HG02623 (cell line): ENCODE results near the gene DDX52.

Experiments used
- ATAC-seq: cut with Tn5 transposase; IDR thresholded peaks from one replicate; pipeline ENCODE4 v1.9.1; 2021; ENCODE audit warnings: moderate library complexity; ENCODE audit not compliant: unreplicated experiment

Gene DDX52

DNA sequence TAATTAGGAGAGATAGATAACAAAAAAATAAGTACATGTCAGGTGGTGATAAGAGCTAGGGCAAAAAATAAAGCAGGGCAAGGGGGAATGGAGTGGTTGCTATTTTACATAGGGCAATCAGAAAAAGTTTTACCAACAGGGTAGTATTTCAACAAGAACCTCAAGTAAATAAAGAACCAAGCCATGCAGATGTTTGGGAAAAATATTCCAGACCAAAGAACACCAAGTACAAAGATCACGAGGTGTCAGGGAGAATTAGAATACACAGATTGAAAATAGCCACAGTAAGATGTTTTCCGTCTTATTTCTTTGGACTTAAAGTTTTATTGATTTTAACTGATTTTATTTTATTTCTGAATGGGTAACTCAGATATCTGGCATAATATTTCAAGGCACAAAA lies 45.1 kb downstream of the DDX52 start:
- ATAC-seq = no peak

DNA sequence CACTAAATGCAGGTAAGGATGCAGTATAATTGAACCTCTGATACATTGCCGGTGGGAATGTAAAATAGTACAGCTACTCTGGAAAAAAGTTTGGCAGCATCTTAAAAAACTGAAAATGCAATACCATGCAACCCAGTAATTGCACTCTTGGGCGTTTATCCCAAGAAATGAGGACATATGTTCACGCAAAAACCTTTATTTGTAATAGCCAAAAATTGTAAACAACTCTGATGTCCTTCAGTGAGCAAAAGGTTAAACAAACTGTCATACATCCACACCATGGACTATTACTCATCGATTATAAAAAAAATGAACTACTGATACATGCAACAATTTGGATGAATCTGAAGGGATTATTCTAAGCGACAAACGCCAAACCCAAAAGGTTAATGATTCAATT lies 51.0 kb downstream of the DDX52 start:
- no peak for ATAC-seq

DNA sequence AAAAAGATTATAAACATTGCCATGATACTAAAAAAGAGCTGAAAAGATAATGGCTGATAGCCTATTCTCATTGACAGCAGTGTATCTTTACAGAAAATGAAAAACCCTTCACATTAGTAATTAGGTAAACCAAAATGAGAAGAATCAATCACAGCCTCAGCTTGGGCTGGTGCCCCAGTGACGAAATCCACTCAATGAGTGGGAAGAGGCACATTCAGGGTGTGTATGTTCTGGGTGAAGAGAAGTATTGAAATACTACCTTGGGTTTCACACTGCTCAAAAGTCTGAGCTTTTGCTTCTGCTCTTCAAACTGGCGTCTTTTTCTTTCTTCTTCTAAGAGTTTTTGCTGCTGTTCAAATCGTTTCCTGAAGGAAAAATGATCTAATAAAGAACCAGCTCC lies 58.2 kb downstream of the DDX52 start:
- no peak for ATAC-seq

DNA sequence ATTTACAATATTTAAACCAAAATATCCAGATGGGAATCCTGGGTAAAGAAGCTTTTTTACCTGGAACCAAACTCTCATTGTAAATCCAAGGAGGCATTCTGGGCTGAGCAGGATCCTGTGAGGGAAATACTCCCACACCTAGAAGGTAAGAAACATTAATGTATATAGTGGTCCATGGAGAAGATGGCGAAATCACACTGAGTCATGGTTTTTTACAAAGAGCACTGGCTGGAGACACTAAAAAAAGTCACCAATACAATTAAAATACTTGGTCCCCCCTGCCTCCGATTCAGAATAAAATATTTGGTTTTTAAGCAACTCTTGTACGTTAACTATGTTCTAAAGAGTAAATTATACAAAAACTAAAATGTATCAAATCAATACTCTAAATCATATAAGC lies 67.0 kb downstream of the DDX52 start:
- no peak for ATAC-seq

DNA sequence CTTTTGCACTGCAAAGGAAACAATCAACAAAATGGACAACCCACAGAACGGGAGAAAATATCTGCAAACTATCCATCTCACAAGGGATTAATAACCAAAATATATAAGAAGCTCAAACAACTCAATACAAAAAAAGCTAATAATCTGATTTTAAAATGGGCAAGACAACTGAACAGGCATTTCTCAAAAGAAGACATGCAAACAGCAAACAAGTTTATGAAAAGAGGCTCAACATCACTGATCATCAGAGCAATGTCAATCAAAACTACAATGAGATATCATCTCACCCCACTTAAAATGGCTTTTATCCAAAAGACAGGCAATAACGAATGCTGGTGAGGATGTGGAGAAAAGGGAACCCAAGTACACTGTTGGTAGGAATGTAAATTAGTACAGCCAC lies 68.8 kb downstream of the DDX52 start:
- no peak for ATAC-seq

DNA sequence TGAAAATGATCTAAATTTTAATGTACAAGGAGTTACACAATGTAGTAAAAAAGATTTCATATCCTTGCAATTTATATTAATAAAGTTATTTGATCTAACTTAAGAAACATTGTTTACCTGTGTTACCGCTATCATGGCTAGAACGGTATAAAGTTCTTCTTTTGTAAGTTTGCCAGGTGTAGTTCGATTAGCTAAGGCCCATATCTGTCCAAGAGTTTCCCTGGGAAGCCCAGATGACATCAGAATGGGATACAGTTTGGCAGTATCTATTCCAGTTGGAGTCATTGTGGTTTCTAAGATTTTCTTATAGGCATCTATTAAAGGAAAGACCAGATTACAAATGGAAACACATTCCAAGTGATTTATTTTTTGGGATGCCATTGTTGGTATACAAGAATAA lies 71.6 kb downstream of the DDX52 start:
- no peak for ATAC-seq

DNA sequence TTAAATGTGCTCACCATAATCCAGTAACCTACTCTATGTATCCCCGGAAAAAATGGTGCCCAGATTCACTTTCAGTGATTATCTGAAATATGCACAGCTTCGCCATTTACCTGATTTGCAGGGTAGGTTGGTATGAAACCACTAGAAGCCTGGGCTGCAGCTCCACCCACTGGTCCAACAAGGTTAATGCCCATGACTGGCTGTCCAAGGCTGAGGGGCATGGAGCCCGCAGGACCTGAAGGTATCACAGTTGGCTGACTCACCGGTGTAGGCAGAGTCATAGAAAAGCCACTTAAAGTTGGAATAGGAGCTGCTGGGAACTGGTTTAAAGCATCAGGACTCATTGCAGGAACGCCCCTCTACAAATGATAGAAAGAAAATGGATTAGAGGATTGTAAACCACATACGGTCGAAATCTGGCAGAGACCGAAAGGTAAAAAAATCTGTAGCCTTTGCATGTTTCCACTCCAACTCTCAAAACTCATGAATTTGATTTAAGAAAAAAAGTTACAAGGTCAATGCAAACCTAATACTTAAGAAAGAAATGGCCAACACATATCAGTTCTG lies 72.6 kb downstream of the DDX52 start:
- no peak for ATAC-seq

DNA sequence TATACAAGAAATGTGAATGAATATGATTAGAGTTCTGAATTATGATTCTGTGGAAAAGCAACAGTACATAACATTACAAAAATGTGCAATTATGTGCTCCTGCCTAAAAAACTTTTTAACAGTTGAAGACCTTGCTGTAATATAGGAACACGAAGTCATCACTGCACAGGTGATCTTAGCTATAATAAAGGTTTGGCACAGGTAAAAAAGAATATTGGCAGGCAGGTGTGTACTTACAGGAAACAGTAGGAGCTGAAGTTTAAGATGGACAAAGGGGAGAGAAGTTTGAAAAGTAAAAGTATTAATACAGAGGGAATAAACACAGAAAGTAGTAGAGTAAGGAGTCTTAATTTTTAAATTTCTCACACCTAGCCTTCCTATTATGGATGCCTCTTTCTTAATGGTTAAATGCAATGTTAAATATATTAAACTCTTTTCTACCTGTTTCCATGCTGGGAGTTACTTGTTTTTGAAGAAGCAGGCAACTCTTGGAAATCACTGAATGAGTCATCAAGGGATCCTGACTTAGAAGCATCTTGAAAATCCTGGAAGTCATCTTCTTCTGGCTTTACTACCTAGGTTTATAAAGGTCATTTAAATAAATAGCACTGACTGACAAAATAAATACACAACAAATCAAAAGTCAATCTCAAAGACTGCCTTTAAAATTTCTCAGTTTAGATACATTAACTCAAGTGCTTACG lies 74.7 kb downstream of the DDX52 start:
- no peak for ATAC-seq

DNA sequence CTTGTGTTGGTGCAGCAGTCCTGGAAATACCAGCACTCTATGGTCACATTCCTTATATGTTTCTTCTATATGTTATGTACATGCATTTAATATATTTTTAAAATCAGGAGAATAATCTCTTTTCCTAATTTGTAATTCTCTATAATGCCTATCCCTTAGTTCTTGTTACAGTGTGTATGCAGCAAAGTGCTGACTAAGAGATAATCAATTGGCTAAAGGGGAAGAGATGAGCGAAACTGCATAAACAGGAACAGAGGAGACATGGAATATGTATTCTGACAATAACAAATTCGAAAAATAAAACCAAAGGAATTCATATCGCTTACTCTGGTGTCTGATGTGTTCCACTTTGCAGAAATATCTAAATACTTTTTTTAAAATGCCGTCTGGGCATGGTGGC lies 75.7 kb downstream of the DDX52 start:
- ATAC-seq = no peak

DNA sequence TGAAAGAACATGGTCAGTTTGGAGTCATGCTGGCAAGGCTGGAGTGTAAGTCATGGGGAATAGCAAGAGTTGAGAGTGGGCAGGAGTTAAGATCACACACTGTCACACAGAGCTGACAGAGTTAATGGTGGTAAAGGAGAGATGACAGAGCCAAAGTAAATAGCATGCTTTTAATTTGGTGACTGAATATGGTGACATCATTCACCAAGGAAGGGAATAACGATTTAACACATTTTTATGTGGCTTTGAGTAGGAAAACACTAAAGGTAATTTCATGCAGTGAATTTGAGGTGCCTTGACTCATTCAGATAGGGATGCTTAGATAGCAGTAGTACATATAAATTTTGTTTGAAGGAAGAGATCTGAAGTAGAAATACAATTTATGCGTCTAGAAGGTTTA lies 76.1 kb downstream of the DDX52 start:
- no peak for ATAC-seq

DNA sequence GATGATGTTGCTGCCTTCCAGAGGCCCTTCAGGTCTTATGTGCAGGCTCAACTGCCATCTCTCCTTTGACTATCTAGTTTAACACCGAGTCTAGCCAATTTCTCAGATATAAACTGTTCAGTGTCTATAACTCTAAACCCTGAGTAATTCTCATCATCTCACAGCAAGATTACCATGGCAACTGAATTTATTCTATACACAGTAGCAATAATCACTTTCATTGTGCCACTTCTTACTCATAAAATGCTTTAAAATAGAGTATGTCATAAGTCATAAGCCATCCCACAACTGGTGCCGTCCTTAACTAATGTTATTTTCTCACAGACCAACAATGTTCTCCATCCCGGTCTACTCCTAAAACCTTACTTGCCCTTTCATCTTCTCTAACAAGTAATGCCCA lies 79.0 kb downstream of the DDX52 start:
- ATAC-seq = no peak

DNA sequence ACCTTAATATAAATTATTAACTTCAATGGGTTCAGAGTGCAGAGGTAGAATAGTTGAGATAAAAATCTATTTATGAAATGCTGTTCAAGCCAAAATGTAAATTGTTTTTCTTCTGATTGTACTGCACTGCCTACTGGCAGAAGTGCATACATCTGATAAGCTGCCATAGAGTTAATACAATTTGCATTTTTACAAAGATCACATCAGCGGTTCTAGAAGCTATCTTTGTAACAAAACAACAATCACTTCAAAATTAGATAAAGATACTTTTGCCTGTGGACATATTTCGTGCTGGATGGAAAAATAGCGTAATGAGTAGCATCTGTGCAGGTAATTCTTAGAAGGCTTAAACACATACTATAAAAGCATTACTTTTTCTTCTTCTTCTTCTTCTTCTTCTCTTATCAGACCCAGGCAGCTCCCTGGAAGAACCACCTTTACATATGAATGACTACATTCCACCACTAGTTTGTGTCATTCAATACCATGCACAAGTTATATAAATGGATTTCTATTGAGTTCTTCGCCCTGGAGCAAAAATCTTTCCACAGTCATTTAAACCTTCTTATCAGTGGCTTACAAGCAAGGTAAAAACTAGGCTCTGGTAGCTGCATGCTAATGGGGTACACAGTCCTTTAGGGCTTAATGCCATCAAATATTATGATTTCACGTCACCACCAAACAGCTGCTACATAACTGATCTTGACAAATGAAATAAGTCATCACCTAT lies 81.1 kb downstream of the DDX52 start:
- ATAC-seq = no peak
